CD8-positive, alpha-beta memory T cell (primary cell): ENCODE measurements around the gene ZCWPW1. TPM values are rescaled to one million over a fixed set of nuclear protein-coding genes. Genes with fewer than 3 reads are reported as not detected.

Experiments used
- CTCF ChIA-PET: fragments of 350-600 bp; sonication (Branson Sonifier 250); formaldehyde crosslinking; loops from one replicate; lab custom pipeline; 2021; ENCODE audit warnings: antibody characterized with exemption; lab: Charles Lee
- POLR2A ChIA-PET: fragments of 350-600 bp; sonication (Branson Sonifier 250); formaldehyde crosslinking; loops from one replicate; lab custom pipeline; 2021; ENCODE audit warnings: antibody characterized with exemption; lab: Charles Lee
- DNase-seq, 5 donors: peaks; one replicate each; pipeline versions ENCODE4 v3.0.0 to v3.0.0-alpha.2; 2020 to 2022; ENCODE audit warnings: mixed read lengths in 1 of 5
- H3K27ac ChIP-seq: one replicate; pipeline ENCODE4 v1.7.0; 2013; ENCODE audit warnings: low read depth, mild to moderate bottlenecking, low read length, moderate library complexity
- H3K27me3 ChIP-seq: 2 replicates; pipeline ENCODE4 v1.7.0; 2013; ENCODE audit warnings: low read length, mild to moderate bottlenecking; ENCODE audit not compliant: insufficient read depth, poor library complexity, severe bottlenecking
- H3K36me3 ChIP-seq: 2 replicates; pipeline ENCODE4 v1.7.0; 2013; ENCODE audit warnings: mild to moderate bottlenecking, low read length, moderate library complexity; ENCODE audit not compliant: insufficient read depth
- H3K4me1 ChIP-seq: 2 replicates; pipeline ENCODE4 v1.7.0; 2013; ENCODE audit warnings: mild to moderate bottlenecking, low read length, moderate library complexity; ENCODE audit not compliant: insufficient read depth
- H3K4me3 ChIP-seq: 2 replicates; pipeline ENCODE4 v1.7.0; 2013; ENCODE audit warnings: mild to moderate bottlenecking, low read length
- H3K9me3 ChIP-seq: 2 replicates; pipeline ENCODE4 v1.7.0; 2013; ENCODE audit warnings: mild to moderate bottlenecking, low read length
- H3K27ac Mint-ChIP-seq, 8 donors: one replicate each; pipeline ENCODE4 v1.8.0; 2020 to 2021; ENCODE audit warnings: mixed read lengths in 8 of 8, mild to moderate bottlenecking in 6 of 8, inconsistent platforms in 3 of 8, moderate library complexity in 3 of 8
- H3K27me3 Mint-ChIP-seq, 2 donors: one replicate each; pipeline ENCODE4 v1.8.0; 2020 to 2021; ENCODE audit warnings: mixed read lengths in 2 of 2, mild to moderate bottlenecking in 1 of 2, moderate library complexity in 1 of 2
- H3K36me3 Mint-ChIP-seq, 3 donors: one replicate each; pipeline ENCODE4 v1.8.0; 2020 to 2021; ENCODE audit warnings: mixed read lengths in 3 of 3, inconsistent platforms in 1 of 3, mild to moderate bottlenecking in 1 of 3
- H3K4me1 Mint-ChIP-seq, 3 donors: one replicate each; pipeline ENCODE4 v1.8.0; 2020 to 2021; ENCODE audit warnings: mixed read lengths in 3 of 3, inconsistent platforms in 1 of 3, mild to moderate bottlenecking in 1 of 3
- H3K4me3 Mint-ChIP-seq, 7 donors: one replicate each; pipeline ENCODE4 v1.8.0; 2020 to 2021; ENCODE audit warnings: mixed read lengths in 7 of 7, mild to moderate bottlenecking in 6 of 7, moderate library complexity in 4 of 7, inconsistent platforms in 2 of 7
- H3K9me3 Mint-ChIP-seq, 5 donors: one replicate each; pipeline ENCODE4 v1.8.0; 2020 to 2022; ENCODE audit warnings: mixed read lengths in 5 of 5, mild to moderate bottlenecking in 3 of 5, moderate library complexity in 2 of 5, inconsistent platforms in 1 of 5
- polyA plus RNA-seq: library from polyadenylated mRNA; unstranded; fragments of 300-500 nt; fragmentation: Illumina TruSeq; gene quantifications from one replicate; pipeline ENCODE4 v1.2.3, GENCODE V29; 2021
- total RNA-seq, 2 experiments: library from RNA; stranded (reverse); gene quantifications; one replicate each; pipeline ENCODE4 v1.2.3, GENCODE V29; 2021

ZCWPW1 gene
- total and polyA plus RNA-seq, 3 experiments from 2014 or later, result 4.3 to 6.5 (median 5.0) TPM

GRCh38 chr7:100397315-100398081 lies 31.0 kb downstream of the ZCWPW1 start:
- no peak for DNase-seq
- Histone ChIP-seq H3K4me3 (no peak overlapping the region), H3K27me3 (no peaks in the 10 kb centered on the region), H3K27ac (no peak overlapping the region), H3K36me3 (no peaks in the 10 kb centered on the region), H3K4me1 (peaks cover 18% of the 10 kb centered on the region), H3K9me3 (no peaks in the 10 kb centered on the region)
- Mint-ChIP-seq H3K4me3 (peak overlapping the region in 5 of 7 donors; percentile 36 to 78 (median 64)), H3K27ac (peak overlapping the region in 7 of 8 donors; percentile 52 to 92 (median 90)), H3K9me3 (no peaks in the 10 kb centered on the region), H3K27me3 (peaks cover 0 to 1% of the 10 kb centered on the region in 2 donors), H3K4me1 (peaks cover 17 to 30% (median 28%) of the 10 kb centered on the region in 3 donors), H3K36me3 (peaks cover 0 to 2% (median 0%) of the 10 kb centered on the region in 3 donors)
- ChIA-PET CTCF (interaction anchor here (1.2 kb wide), 1 partner anchor 10 kb away, joined by 4 read pairs; no protein-coding TSS in a partner anchor), POLR2A (interaction anchor here (0.6 to 0.7 kb wide), 2 partner anchors 96 to 315 kb away, joined by 3 to 5 read pairs; no protein-coding TSS in a partner anchor)

DNA sequence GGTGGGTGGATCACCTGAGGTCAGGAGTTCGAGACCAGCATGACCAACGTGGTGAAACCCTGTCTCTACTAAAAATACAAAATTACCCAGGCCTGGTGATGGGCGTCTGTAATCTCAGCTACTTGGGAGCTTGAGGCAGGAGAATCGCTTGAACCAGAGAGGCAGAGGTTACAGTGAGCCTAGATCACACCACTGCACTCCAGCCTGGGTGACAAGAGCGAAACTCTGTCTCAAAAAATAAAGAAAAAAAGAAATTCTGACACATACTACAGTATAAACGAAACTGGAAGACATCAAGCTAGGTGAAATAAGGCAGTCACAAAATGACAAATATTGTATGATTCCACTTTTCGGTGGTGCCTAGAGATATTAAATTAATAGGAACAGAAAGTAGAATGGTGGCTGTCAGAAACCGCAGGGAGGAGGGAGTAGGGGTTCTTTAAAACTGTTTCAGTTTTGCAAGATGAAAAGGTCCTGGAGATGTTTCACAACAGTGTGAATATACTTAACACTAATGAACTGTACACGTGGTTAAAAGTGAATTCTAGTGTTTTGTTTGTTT lies 32.0 kb downstream of the ZCWPW1 start:
- H3K4me1 ChIP-seq, result peaks cover 18% of the 10 kb centered on the region
- H3K4me3 ChIP-seq, result peak overlapping the region; percentile 50
- no peaks in the 10 kb centered on the region for H3K36me3 ChIP-seq
- Mint-ChIP-seq H3K36me3 (no peaks in the 10 kb centered on the region), H3K9me3 (no peaks in the 10 kb centered on the region), H3K4me1 (peaks cover 17 to 30% (median 28%) of the 10 kb centered on the region in 3 donors), H3K27ac (peak overlapping the region; percentile 52 to 90 (median 78)), H3K27me3 (peaks cover 0 to 1% of the 10 kb centered on the region in 2 donors), H3K4me3 (peak overlapping the region; percentile 33 to 79 (median 64))
- peak in 4 of 5 donors; percentile 7 to 56 (median 38) for DNase-seq
- ChIA-PET POLR2A (no interaction called here), CTCF (interaction anchor here (0.9 kb wide), 1 partner anchor 49 kb away, joined by 3 read pairs; no protein-coding TSS in a partner anchor)
- H3K9me3 ChIP-seq, result no peaks in the 10 kb centered on the region
- no peaks in the 10 kb centered on the region for H3K27me3 ChIP-seq
- H3K27ac ChIP-seq, result peak overlapping the region; percentile 27

GRCh38 chr7:100394077-100394476 lies 34.4 kb downstream of the ZCWPW1 start:
- Mint-ChIP-seq H3K4me1 (peaks cover 17 to 30% (median 28%) of the 10 kb centered on the region in 3 donors), H3K9me3 (no peaks in the 10 kb centered on the region), H3K36me3 (no peaks in the 10 kb centered on the region), H3K27me3 (peaks cover 4 to 18% of the 10 kb centered on the region in 2 donors), H3K4me3 (peak overlapping the region in 1 of 7 donors; percentile 63), H3K27ac (peak overlapping the region in 1 of 8 donors; percentile 46)
- Histone ChIP-seq H3K4me1 (peaks cover 18% of the 10 kb centered on the region), H3K4me3 (no peak overlapping the region), H3K27me3 (no peaks in the 10 kb centered on the region), H3K9me3 (no peaks in the 10 kb centered on the region), H3K36me3 (no peaks in the 10 kb centered on the region), H3K27ac (no peak overlapping the region)
- POLR2A ChIA-PET, result no interaction called here
- CTCF ChIA-PET, result interaction anchor here (1.6 kb wide), 1 partner anchor 9 kb away, joined by 3 read pairs; no protein-coding TSS in a partner anchor
- DNase-seq, result no peak

GRCh38 chr7:100393233-100393905 lies 35.1 kb downstream of the ZCWPW1 start:
- POLR2A ChIA-PET, result no interaction called here
- H3K36me3 Mint-ChIP-seq, result no peaks in the 10 kb centered on the region
- Histone ChIP-seq H3K36me3 (no peaks in the 10 kb centered on the region), H3K27me3 (no peaks in the 10 kb centered on the region), H3K4me1 (peaks cover 18% of the 10 kb centered on the region), H3K9me3 (no peaks in the 10 kb centered on the region), H3K4me3 (no peak overlapping the region), H3K27ac (no peak overlapping the region)
- no peaks in the 10 kb centered on the region for H3K9me3 Mint-ChIP-seq
- no peak for DNase-seq
- H3K27me3 Mint-ChIP-seq, result peaks cover 5 to 18% of the 10 kb centered on the region in 2 donors
- no peak overlapping the region for H3K27ac Mint-ChIP-seq
- H3K4me3 Mint-ChIP-seq, result no peak overlapping the region
- H3K4me1 Mint-ChIP-seq, result peaks cover 14 to 26% (median 24%) of the 10 kb centered on the region in 3 donors
- CTCF ChIA-PET, result interaction anchor here (0.9 to 1.6 kb wide), 2 partner anchors 10 to 12 kb away, joined by 3 read pairs; no protein-coding TSS in a partner anchor

DNA sequence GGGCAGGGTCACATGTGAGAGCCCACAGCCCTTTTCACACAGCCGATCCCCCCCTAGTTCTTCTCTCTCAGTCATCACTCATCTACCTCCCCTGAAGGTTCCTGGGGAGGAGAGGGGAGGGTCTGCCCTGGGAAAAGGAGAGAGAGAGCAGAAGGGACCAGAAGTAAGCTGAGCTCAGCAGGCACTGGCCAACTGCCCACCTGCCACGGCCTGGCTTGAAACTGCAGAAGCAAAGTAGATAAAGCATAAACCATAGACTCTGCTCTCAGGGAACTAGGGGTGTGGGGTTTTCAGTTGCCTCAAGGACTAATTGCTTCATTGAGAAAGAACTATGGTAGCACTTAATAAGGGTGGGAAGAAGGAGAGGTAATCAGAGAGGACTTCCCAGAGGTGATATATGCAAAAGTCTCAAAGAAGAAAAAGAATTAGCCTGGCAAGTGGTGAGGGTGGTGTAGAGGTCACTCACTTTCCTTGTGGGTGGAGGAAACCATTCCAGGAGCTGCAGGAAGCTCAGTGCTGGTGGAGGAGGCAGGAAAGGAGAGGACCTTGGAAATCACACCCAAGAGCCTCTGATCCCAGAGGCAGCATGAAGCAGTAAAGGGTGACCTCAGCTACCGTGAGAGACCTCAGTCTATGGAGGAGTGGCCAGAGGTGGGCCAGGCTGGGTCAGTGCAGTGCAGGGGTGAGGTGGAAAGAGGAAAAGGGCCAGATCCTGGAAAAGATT lies 38.1 kb downstream of the ZCWPW1 start:
- H3K27ac Mint-ChIP-seq, result no peak overlapping the region
- no peak overlapping the region for H3K27ac ChIP-seq

GRCh38 chr7:100389437-100390088 lies 38.9 kb downstream of the ZCWPW1 start:
- no peak overlapping the region for H3K4me3 ChIP-seq
- no peak for DNase-seq
- Mint-ChIP-seq H3K9me3 (no peaks in the 10 kb centered on the region), H3K27ac (no peak overlapping the region), H3K4me1 (no peaks in the 10 kb centered on the region), H3K36me3 (no peaks in the 10 kb centered on the region), H3K4me3 (no peak overlapping the region), H3K27me3 (peaks cover 6 to 18% of the 10 kb centered on the region in 2 donors)
- POLR2A ChIA-PET, result no interaction called here
- H3K27me3 ChIP-seq, result no peaks in the 10 kb centered on the region
- no peaks in the 10 kb centered on the region for H3K4me1 ChIP-seq
- H3K36me3 ChIP-seq, result no peaks in the 10 kb centered on the region
- CTCF ChIA-PET, result interaction anchor here (0.7 kb wide), 1 partner anchor 19 kb away, joined by 4 read pairs; no protein-coding TSS in a partner anchor
- H3K27ac ChIP-seq, result no peak overlapping the region
- H3K9me3 ChIP-seq, result no peaks in the 10 kb centered on the region

More for the DNA sequence above, 38.1 kb downstream of the ZCWPW1 start:
- Histone ChIP-seq H3K4me3 (no peak overlapping the region), H3K27me3 (no peaks in the 10 kb centered on the region), H3K36me3 (no peaks in the 10 kb centered on the region), H3K9me3 (no peaks in the 10 kb centered on the region), H3K4me1 (no peaks in the 10 kb centered on the region)
- H3K36me3 Mint-ChIP-seq, result no peaks in the 10 kb centered on the region
- no peak overlapping the region for H3K4me3 Mint-ChIP-seq
- no peaks in the 10 kb centered on the region for H3K9me3 Mint-ChIP-seq
- DNase-seq, result no peak
- ChIA-PET POLR2A (no interaction called here), CTCF (no interaction called here)
- peaks cover 6 to 18% of the 10 kb centered on the region in 2 donors for H3K27me3 Mint-ChIP-seq
- peaks cover 0 to 3% (median 1%) of the 10 kb centered on the region in 3 donors for H3K4me1 Mint-ChIP-seq

- Histone ChIP-seq H3K4me1 (no peaks in the 10 kb centered on the region), H3K27ac (no peak overlapping the region), H3K36me3 (no peaks in the 10 kb centered on the region), H3K27me3 (no peaks in the 10 kb centered on the region), H3K9me3 (no peaks in the 10 kb centered on the region), H3K4me3 (no peak overlapping the region)
- no peak overlapping the region for H3K27ac Mint-ChIP-seq
- peaks cover 4 to 21% of the 10 kb centered on the region in 2 donors for H3K27me3 Mint-ChIP-seq
- peaks cover 0 to 2% (median 1%) of the 10 kb centered on the region in 3 donors for H3K4me1 Mint-ChIP-seq
- DNase-seq, result no peak
- CTCF ChIA-PET, result no interaction called here
- H3K4me3 Mint-ChIP-seq, result no peak overlapping the region
- no peaks in the 10 kb centered on the region for H3K36me3 Mint-ChIP-seq
- POLR2A ChIA-PET, result no interaction called here
- no peaks in the 10 kb centered on the region for H3K9me3 Mint-ChIP-seq
Observed at GRCh38 chr7:100387695-100388094, 40.8 kb downstream of the ZCWPW1 start.
